Mesothelial cell of epicardium (in vitro differentiated cells): ENCODE results near the gene APOBEC3B. TPM values are rescaled to one million over a fixed set of nuclear protein-coding genes. Genes with fewer than 3 reads are reported as not detected.
"Not testable (repeated sequence)": the region's sequence is repeated elsewhere in the genome, so short reads cannot be mapped to it uniquely, and the experiment has no call there.

Source experiments
- DNase-seq, 2 experiments: peaks; one replicate each; pipeline ENCODE4 v3.0.0; 2021; ENCODE audit warnings: low spot score in 2 of 2; ENCODE audit not compliant: unreplicated experiment in 2 of 2
- H3K27ac Mint-ChIP-seq: 2 replicates; pipeline ENCODE4 v1.8.0; 2021; ENCODE audit warnings: mixed read lengths
- H3K27me3 Mint-ChIP-seq: 2 replicates; pipeline ENCODE4 v1.8.0; 2021; ENCODE audit warnings: low read depth, mixed read lengths
- H3K36me3 Mint-ChIP-seq: 2 replicates; pipeline ENCODE4 v1.8.0; 2021; ENCODE audit warnings: mixed read lengths
- H3K4me1 Mint-ChIP-seq: 2 replicates; pipeline ENCODE4 v1.8.0; 2021; ENCODE audit warnings: mixed read lengths
- H3K4me3 Mint-ChIP-seq: 2 replicates; pipeline ENCODE4 v1.8.0; 2021; ENCODE audit warnings: mild to moderate bottlenecking, moderate library complexity, mixed read lengths
- H3K9me3 Mint-ChIP-seq: 2 replicates; pipeline ENCODE4 v1.8.0; 2021; ENCODE audit warnings: mixed read lengths
- total RNA-seq: library from RNA; stranded (reverse); gene quantifications from 3 replicates; pipeline ENCODE4 v1.2.1, GENCODE V29; 2021
- TF ChIP-seq, protein P1 (sequence below): fragments of 200-600 bp; sonication (generic); IDR thresholded peaks from one replicate; pipeline ENCODE4 v1.5.0; 2021; ENCODE audit warnings: antibody characterized with exemption; ENCODE audit not compliant: unreplicated experiment

The APOBEC3B gene
- total RNA-seq, 1 donor from 2014 or later, result 4.3 TPM

DNA sequence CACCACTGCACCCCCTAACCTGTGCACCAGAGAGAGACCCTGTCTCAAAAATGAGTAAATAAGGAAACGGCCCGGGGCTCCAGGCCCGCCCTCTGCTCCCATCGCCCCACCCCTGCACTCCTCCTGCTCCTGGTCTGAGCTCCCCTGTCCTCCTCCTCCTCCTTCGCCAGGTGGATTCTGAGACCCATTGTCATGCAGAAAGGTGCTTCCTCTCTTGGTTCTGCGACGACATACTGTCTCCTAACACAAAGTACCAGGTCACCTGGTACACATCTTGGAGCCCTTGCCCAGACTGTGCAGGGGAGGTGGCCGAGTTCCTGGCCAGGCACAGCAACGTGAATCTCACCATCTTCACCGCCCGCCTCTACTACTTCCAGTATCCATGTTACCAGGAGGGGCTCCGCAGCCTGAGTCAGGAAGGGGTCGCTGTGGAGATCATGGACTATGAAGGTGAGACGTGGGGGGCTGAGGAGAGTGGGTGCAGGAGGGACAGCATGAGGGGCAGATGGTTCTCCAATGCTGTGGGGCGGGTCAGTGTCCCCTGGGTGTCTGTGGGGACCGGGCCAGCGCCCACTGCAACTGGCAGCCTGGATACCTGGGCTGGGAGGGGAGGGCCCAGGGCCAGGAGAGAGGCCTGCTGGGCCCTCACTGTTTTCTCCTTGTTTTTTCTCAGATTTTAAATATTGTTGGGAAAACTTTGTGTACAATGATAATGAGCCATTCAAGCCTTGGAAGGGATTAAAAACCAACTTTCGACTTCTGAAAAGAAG, 35.6 kb downstream of the APOBEC3B start:
- no peak for DNase-seq
- Mint-ChIP-seq H3K9me3 (no peaks in the 10 kb centered on the region), H3K36me3 (peaks cover 2% of the 10 kb centered on the region), H3K4me1 (peaks cover 60% of the 10 kb centered on the region), H3K4me3 (no peak overlapping the region), H3K27ac (peak overlapping the region; percentile 21), H3K27me3 (no peaks in the 10 kb centered on the region)
- TF ChIP-seq, protein P1, sequence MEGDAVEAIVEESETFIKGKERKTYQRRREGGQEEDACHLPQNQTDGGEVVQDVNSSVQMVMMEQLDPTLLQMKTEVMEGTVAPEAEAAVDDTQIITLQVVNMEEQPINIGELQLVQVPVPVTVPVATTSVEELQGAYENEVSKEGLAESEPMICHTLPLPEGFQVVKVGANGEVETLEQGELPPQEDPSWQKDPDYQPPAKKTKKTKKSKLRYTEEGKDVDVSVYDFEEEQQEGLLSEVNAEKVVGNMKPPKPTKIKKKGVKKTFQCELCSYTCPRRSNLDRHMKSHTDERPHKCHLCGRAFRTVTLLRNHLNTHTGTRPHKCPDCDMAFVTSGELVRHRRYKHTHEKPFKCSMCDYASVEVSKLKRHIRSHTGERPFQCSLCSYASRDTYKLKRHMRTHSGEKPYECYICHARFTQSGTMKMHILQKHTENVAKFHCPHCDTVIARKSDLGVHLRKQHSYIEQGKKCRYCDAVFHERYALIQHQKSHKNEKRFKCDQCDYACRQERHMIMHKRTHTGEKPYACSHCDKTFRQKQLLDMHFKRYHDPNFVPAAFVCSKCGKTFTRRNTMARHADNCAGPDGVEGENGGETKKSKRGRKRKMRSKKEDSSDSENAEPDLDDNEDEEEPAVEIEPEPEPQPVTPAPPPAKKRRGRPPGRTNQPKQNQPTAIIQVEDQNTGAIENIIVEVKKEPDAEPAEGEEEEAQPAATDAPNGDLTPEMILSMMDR, result no peak

DNA sequence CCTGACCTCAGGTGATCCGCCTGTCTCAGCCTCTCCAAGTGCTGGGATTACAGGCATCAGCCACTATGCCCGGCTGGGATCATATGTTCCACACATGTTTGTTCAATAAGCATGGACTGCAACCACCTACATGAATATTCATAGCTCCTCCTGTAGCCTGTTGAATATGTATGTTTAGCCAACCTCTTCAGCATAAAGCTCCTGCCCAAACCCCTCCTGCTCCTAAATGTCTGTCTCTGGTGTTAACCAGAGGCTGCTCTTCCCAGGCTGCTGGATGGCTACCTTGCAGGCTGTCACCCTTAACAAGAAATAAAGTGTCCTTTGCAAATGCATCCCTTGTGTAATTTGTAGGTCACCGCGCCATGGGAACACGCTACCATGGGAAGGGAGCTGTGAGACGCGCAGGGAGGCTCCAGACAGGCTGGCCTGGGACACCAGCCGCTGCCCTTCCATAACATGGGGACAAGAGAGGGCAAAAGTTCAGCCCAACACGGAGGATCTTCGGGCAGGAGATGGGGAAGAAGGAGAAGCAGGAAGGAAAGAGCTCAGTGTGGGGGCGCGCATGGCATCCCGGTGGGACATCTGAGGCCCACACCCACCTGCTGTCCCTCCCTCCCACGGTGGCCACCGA, 38.0 kb downstream of the APOBEC3B start:
- DNase-seq, result not testable (repeated sequence)

DNA sequence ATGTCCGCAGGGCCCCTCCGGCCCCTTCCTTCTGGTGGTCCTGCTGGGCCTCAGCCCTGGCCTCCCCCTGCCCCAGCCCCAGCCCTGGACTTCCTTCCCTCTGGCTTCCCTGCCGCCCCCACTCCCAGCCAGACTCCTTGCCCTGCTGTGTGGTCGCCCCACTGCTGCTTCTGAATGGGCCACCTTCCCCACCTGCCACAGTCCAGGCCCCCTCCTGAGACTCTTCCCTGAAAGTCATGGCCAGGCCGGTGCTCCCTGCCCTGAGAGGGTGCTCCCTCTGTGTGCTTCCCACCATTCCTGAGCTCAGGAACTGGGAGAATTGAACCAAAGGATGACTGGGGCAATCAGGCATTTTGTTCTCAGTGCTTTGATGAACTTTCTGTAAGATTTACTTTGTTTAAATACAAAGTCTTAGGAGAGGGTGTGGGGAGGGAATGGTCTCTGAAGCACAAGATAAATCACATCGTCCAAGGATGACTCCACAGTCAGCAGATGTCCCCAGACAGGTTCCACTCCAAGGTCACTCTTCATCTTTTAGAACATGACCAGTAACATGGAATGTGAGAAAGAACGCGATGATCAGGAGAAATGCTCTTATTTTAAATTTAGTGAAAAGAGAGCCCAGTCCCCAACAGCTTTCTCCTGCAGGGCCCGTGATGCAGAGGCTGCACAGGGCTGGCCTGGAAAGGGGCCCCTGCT, 39.6 kb downstream of the APOBEC3B start:
- no peaks in the 10 kb centered on the region for H3K27me3 Mint-ChIP-seq
- no peak for DNase-seq
- peak overlapping the region; percentile 57 for H3K4me3 Mint-ChIP-seq
- peaks cover 6% of the 10 kb centered on the region for H3K36me3 Mint-ChIP-seq
- no peaks in the 10 kb centered on the region for H3K9me3 Mint-ChIP-seq
- peaks cover 36% of the 10 kb centered on the region for H3K4me1 Mint-ChIP-seq
- TF ChIP-seq, protein P1, result no peak
- peak overlapping the region; percentile 84 for H3K27ac Mint-ChIP-seq

More for the DNA sequence above, 38.0 kb downstream of the APOBEC3B start:
- Mint-ChIP-seq H3K4me3 (peak overlapping the region; percentile 57), H3K27ac (peak overlapping the region; percentile 84), H3K4me1 (peaks cover 39% of the 10 kb centered on the region)
- H3K27me3 Mint-ChIP-seq, H3K9me3 Mint-ChIP-seq, H3K36me3 Mint-ChIP-seq: not testable (repeated sequence)

DNA sequence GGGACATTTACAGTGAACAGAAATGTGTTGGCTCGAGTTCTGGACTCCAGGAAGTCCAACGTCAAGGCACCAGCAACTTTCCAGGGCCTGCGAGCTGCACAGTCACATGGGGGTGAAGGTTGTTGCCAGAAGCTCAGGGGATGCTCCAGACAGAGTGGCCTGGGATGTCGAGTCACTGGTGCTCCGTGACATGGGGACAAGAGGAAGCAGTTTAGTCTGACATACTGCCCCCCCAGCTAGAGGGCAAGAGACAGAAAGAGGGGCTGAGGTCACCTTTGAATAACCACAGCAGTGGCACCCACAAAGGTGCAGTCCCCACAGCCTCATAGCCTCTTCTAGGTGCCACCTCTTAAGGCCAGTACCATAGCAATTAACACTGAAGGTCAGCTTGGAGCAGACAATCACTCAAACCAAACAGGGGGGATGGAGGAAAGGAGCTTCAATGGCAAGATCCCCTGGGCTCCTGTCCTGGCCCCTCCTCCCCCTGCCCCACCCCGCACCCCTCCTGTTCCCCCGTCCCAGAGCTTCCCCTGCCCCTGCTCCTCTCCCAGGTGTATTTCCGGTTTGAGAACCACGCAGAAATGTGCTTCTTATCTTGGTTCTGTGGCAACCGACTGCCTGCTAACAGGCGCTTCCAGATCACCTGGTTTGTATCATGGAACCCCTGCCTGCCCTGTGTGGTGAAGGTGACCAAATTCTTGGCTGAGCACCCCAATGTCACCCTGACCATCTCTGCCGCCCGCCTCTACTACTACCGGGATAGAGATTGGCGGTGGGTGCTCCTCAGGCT, 42.6 kb downstream of the APOBEC3B start:
- TF ChIP-seq, protein P1, result no peak

DNA sequence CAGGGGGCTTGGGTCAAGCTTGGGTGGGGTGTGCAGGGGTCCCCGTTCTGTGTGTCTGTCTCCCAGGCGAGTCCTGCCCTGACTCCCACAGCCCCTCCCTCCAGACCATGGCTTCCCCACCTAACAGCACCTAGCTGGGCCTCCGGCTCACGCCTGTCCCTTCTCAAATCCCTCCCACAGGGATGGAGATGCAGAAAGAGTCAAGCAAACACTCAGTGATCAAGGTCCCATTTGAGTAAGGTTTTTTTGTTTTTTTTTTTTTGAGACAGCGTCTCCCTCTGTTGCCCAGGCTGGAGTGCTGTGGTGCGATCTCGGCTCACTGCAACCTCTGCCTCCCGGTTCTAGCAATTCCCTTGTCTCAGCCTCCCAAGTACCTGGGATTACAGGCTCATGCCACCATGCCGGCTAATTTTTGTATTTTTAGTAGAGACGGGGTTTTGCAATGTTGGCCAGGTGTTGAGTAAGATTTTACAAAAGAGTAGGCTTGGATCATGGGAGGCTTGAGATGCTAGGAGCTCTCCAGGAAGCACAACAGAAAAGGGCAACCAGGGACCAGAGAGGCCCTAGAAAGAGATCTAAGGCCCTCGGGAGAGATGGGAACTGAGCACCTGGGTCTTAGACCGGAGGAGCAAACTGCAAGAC, 44.5 kb downstream of the APOBEC3B start:
- H3K27ac Mint-ChIP-seq, result no peak overlapping the region
- peaks cover 4% of the 10 kb centered on the region for H3K36me3 Mint-ChIP-seq
- no peaks in the 10 kb centered on the region for H3K27me3 Mint-ChIP-seq
- peaks cover 19% of the 10 kb centered on the region for H3K4me1 Mint-ChIP-seq
- TF ChIP-seq, protein P1, result no peak
- H3K9me3 Mint-ChIP-seq, result no peaks in the 10 kb centered on the region
- DNase-seq, result no peak
- no peak overlapping the region for H3K4me3 Mint-ChIP-seq

More for the DNA sequence above, 42.6 kb downstream of the APOBEC3B start:
- H3K27me3 Mint-ChIP-seq, result no peaks in the 10 kb centered on the region
- H3K36me3 Mint-ChIP-seq, result peaks cover 4% of the 10 kb centered on the region
- no peak overlapping the region for H3K27ac Mint-ChIP-seq
- H3K9me3 Mint-ChIP-seq, result no peaks in the 10 kb centered on the region
- DNase-seq, result no peak
- peaks cover 37% of the 10 kb centered on the region for H3K4me1 Mint-ChIP-seq
- H3K4me3 Mint-ChIP-seq, result no peak overlapping the region
